GM23248 (cell line): ENCODE measurements around the gene LAMA5.

ENCODE experiments used
- EZH2 ChIP-seq: fragments of 200-600 bp; sonication (generic); IDR thresholded peaks from 2 replicates; pipeline ENCODE4 v1.6.1; 2018; ENCODE audit warnings: antibody characterized with exemption, mild to moderate bottlenecking; ENCODE audit not compliant: insufficient read depth, poor library complexity, severe bottlenecking
- EZH2phosphoT487 ChIP-seq: fragments of 200-600 bp; sonication (generic); IDR thresholded peaks from 2 replicates; pipeline ENCODE4 v1.6.1; 2018; ENCODE audit warnings: antibody characterized with exemption, moderate library complexity, mild to moderate bottlenecking, low read depth; ENCODE audit not compliant: insufficient read depth

GRCh38 chr20:62377064-62377461, 10.0 kb upstream of the LAMA5 start:
- TF ChIP-seq EZH2 = no peak
- TF ChIP-seq EZH2phosphoT487 = no peak
